GM15510 (cell line): ENCODE results near the gene CAB39.

Source experiments
- POLR2A ChIP-seq: IDR thresholded peaks from 3 replicates; pipeline ENCODE4 v1.6.1; 2011; ENCODE audit warnings: borderline replicate concordance; ENCODE audit not compliant: insufficient read length; ENCODE audit errors: extremely low read depth

The CAB39 gene

DNA sequence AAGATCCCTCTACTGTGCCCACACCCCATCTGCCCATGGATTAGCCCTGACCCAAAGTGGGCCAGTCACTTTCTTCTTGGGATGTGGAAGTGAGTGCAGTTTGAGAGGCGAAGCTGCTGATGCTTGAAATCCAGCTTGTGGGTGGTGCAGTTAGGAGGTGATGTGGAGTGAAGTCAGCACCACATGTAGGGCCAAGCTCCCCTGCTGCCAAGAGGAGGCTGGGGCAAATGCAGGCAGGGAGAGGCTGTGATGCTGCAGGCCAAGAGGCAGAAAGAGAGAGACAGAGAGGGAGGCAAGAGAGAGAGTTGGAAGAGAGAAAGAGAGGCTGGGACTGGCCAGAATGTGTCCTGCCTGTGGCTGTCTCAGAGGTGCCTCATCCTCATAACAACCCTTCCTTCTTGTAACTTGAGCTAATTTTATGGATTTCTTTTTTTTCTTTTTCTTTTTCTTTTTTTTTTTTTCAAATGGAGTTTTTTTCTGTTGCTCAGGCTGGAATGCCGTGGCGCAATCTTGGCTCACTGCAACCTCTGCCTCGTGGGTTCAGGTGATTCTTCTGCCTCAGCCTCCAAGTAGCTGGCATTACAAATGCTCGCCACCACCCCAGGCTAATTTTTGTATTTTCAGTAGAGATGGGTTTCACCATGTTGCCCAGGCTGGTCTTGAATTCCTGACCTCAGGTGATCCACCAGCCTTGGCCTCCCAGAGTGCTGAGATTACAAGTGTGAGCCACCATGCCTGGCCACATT is 35.3 kb upstream of the CAB39 start:
- TF ChIP-seq POLR2A: no peak

DNA sequence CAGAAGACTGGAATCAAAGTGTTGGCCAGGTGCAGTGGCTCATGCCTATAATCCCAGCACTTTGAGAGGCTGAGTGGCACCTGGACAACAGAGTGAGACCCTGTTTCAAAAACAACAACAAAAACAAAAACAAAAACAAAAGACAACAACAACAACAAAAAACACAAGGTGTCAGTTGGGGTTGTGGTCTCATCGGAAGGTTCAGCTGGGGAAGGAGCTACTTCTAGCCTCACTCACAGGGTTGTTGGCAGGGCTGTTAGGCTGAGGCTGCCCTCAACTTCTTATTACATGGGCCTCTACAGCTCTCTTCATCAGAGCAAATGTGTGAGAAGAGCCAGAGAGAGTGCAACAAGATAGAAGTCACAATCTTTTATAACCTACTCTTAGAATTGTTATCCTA is 34.6 kb upstream of the CAB39 start:
- TF ChIP-seq POLR2A: no peak

DNA sequence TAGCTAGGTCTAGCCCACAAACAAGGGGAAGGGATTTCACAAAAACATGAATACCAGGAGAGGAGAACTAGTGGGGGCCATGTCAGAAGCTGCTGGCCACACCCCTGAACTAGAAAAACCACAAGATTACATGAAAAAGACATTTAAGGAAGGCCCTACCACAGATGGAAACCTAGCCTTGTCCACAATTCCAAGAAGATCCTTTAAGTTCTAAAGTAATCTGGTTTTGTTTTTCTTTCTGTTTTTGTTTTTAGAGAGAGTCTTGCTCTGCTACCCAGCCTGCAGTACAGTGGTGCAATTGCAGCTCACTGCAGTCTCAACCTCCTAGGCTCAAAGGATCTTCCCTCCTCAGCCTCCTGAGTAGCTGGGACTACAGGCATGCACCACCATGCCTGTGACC is 34.2 kb upstream of the CAB39 start:
- TF ChIP-seq POLR2A: no peak

DNA sequence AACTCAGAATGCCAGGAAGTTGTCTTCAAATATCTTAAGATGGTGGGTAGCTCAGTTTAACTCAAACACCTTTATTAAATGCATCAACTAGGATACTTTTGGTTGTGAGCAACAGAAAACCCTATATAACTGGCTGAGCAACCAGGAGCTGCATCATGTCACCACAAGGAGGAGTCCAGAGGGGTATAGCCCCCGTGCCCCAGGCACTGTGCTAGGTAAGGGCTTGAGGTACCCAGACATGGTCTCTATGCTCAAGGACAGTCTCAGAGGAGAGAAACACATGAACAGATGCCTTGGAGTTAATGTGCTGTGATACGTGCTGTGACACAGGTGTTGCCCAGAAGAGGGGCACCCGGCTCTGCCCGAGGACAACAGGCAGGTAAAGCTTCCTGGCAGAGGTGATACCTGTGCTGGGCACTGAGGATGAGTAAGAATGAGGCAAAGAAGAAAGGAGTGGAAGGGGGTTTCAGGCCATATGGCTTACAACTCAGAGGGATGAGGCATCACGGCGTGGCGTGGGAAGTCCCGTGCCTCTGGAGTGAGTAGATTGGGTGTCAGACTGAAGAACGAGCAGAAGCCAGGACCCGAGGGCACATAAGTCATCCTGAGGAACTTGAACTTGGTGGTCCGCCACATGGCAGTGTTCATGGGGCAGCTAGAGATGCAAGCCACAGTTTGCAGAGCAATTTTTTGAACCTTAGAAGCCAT is 32.0 kb upstream of the CAB39 start:
- no peak for TF ChIP-seq POLR2A

DNA sequence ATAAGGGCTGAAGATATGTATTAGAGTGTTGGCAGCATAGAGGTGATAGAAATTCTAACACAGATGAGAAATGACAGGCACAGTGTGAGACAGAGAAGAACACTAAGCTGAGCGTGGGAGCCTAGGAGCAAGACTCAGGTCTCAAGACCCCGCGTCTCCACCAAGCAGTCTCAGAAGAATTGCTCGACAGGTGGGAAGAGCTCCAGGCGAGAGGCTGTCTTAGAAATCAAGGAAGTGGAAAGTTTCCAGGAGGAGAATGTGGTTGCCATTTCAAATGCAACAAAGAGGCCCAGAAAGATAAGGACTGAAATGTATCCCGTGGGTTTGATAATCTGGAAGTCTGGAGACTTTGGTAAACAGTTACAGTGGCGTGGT is 31.5 kb upstream of the CAB39 start:
- no peak for TF ChIP-seq POLR2A

- no peak for TF ChIP-seq POLR2A
Measured at GRCh38 chr2:230682546-230682945, 30.1 kb upstream of the CAB39 start.

DNA sequence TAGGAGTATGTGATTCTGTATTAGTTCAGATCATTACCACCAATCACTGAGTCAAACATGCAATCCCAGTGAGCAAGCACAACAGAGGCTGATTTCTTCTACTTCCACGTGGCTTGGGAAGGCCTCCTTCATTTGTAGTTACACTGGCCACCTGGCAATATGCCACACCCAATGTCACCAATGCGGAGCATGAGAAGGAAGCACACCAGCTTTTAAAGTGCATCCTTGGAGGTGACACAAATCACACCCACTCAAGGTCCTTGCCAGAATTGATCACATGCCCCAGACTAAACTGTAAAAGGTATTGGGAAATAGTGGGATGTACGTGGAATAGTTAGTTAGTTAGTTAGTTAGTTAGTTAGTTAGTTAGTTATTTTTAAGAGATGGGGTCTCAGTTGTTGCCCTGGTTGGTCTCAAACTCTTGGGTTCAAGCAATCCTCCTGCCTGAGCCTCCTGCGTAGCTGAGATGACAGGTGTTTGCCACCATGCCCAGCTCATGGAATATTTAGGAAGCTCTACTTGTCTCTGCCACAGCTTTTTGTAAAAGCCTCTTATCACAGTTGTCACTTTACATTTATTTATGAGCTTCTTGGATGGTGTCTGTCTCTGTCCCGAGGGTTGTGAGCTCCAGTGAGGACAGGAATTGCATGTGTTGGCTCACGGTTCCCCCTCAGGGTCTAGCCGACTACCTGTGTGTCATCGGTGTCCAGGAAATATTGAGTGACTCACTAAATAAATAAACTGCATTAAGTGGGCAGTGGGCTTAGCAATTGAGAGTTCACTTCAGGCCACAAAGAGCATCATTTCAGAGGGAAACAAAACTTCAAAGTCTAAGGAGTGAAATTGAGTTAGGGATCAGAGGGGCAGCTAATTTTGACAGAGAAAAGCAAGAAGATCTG is 28.1 kb upstream of the CAB39 start:
- no peak for TF ChIP-seq POLR2A

DNA sequence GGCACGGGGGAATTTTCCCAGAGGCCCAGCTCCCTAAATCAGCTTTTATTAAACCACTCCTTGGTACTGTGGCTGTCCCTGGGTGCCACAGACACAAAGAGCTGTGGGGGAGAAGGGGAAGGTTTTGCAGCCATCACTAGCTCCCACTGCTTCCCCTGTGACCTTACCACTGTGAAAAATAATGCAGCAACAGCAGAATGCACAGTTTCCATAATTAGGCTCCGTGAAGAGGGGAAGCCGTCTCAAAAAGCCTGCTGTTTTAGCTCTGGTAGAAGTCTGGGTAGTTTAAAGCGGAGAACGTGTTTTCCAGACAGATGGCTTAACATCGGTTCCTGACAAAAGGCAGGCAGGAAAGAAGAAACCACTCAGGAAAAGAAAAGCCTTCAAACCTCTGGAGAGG is 27.5 kb upstream of the CAB39 start:
- TF ChIP-seq POLR2A: no peak

GRCh38 chr2:230687498-230687897 is 25.1 kb upstream of the CAB39 start:
- no peak for TF ChIP-seq POLR2A

DNA sequence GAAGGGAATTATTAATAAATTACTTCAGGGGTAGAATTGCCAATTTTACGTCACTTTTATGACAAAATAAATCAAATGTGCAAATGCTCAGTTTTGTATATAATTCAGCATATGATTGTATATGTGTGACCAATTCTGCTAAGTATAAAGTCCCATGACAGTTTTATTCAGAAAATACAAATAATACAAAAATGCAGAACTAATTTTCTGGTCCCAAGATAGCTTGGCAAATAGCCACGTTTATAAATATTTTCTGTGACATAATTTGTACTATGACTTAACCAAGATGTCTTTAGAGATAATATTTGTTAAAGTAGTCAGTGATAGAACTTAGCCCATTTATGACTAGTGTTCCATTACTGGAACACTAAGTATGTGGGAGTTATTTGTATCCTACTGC is 24.2 kb upstream of the CAB39 start:
- TF ChIP-seq POLR2A: no peak

GRCh38 chr2:230690439-230690838 is 22.2 kb upstream of the CAB39 start:
- TF ChIP-seq POLR2A: no peak

DNA sequence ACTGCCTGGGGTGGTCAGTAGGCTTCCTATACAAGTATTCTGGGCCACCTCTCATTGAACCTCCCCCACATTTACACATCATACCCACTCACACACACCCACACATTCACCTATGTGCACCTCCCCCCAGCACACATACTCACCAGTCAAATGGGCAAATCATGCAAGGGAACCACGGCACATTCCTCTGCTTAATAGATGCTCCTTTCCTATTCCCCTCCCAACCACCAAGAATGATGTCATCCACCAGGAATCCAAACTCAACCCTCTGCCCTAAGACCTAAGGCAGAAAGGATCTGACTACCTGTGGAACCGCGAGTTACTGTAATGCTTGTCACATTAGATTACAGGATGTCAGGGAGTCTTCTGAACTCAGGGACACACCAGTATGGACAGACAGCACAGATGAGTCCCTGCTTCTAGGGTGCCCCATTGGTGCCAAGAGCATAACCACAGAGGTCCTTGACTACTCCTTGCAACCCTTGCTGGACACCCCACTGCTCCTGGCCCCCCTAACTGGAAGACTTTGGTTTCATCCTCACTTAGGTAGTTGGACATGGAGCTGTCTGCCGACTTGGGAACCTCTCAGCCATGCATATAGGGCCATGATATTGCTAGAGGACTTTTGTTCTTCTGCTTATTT is 21.5 kb upstream of the CAB39 start:
- TF ChIP-seq POLR2A: no peak

DNA sequence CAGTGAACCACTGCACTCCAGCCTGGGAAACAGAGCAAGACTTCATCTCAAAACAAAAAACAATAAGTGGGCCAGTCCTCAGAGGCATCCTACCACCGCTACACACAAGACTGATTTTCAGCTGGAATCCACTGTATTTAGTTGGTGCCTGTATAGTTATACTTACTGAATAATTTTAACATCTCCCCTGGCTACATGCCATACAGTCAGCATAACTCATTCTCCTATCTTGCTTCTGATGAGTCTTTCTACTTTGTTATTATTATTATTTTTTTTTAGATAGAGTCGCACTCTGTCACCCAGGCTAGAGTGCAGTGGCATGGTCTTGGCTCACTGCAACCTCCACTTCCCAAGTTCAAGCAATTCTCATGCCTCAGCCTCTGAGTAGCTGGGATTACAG is 19.9 kb upstream of the CAB39 start:
- no peak for TF ChIP-seq POLR2A

GRCh38 chr2:230693411-230693810 is 19.2 kb upstream of the CAB39 start:
- no peak for TF ChIP-seq POLR2A

- no peak for TF ChIP-seq POLR2A
Measured at GRCh38 chr2:230694241-230694640, 18.4 kb upstream of the CAB39 start.
